Naive B cell (primary cell): Measurements from ENCODE around the gene PDYN. TPM values are rescaled to one million over a fixed set of nuclear protein-coding genes. Genes with fewer than 3 reads are reported as not detected.
A peak's percentile ranks its signal among the peaks of the same experiment; 100 is the strongest.

Experiments used
- ATAC-seq, 2 donors: fragments of 150-1000 bp; cut with Tn5 transposase; 2 replicates each; pipeline ENCODE4 v1.10.0; 2021; ENCODE audit warnings: low read depth in 2 of 2, mild to moderate bottlenecking in 2 of 2, moderate library complexity in 2 of 2
- DNase-seq: peaks from one replicate; pipeline ENCODE4 v3.0.0; 2022
- H3K27ac Mint-ChIP-seq, 6 donors: one replicate each; pipeline ENCODE4 v1.8.0; 2020 to 2022; ENCODE audit warnings: mild to moderate bottlenecking in 6 of 6, mixed read lengths in 6 of 6, moderate library complexity in 5 of 6, inconsistent platforms in 2 of 6
- H3K27me3 Mint-ChIP-seq, 3 donors: one replicate each; pipeline ENCODE4 v1.8.0; 2021 to 2022; ENCODE audit warnings: mixed read lengths in 3 of 3, mild to moderate bottlenecking in 1 of 3
- H3K36me3 Mint-ChIP-seq, 2 donors: one replicate each; pipeline ENCODE4 v1.8.0; 2020 to 2022; ENCODE audit warnings: mixed read lengths in 2 of 2, inconsistent platforms in 1 of 2, mild to moderate bottlenecking in 1 of 2
- H3K4me1 Mint-ChIP-seq, 3 donors: one replicate each; pipeline ENCODE4 v1.8.0; 2020 to 2022; ENCODE audit warnings: mixed read lengths in 3 of 3, inconsistent platforms in 1 of 3, mild to moderate bottlenecking in 1 of 3, moderate library complexity in 1 of 3
- H3K4me3 Mint-ChIP-seq, 8 donors: one replicate each; pipeline ENCODE4 v1.8.0; 2020 to 2022; ENCODE audit warnings: mild to moderate bottlenecking in 8 of 8, mixed read lengths in 8 of 8, moderate library complexity in 8 of 8, inconsistent platforms in 2 of 8
- H3K9me3 Mint-ChIP-seq, 7 donors: one replicate each; pipeline ENCODE4 v1.8.0; 2020 to 2022; ENCODE audit warnings: mixed read lengths in 7 of 7, mild to moderate bottlenecking in 5 of 7, inconsistent platforms in 2 of 7, moderate library complexity in 1 of 7
- polyA plus RNA-seq, 6 donors: library from polyadenylated mRNA; unstranded; fragments of 300-500 nt; fragmentation: Illumina TruSeq; gene quantifications; one replicate each; pipeline ENCODE4 v1.2.3, GENCODE V29; 2021; ENCODE audit warnings: low read depth in 6 of 6

PDYN gene
- polyA plus RNA-seq, 6 donors from 2014 or later, result not detected

DNA sequence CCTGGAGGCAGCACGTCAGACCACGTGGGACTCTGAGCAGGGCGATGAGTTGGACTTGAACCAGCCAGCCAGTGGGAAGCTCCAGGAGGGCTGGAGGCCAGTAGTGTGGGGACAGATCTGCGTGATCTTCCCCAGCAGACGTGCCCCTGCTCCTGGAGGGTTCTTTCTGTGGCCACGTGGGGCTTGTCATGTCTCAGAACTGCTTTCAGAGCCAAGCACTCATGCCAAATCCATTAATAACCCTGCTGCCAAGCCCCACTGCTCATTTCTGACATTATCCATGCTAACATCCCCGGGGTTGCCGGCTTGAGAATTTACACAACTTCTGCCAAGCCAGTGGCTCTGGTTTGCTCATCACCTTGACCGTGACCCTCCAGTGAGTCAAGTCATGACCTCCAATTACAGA, 60.4 kb downstream of the PDYN start:
- peaks cover 13 to 52% (median 16%) of the 10 kb centered on the region in 3 donors for H3K27me3 Mint-ChIP-seq
- no peak for DNase-seq

DNA sequence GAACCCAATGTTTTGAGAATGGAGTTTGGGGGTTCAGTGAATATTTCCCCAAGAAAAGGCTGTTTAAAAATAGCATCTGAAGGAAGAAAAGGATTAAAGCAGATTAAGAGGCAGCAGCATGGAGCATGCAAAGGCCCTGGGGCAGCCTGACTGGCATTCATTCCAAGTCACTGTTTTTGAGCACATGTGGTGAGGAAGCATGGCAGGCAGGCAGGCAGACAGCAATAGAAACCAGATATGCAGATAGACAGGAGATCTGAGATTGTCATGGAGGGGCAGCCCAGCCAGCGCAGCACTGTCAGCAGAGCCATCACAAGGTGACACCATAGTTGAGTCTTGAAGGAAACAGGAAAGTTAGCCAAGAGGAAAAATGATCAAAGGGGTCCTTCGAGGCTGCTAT, 60.9 kb downstream of the PDYN start:
- DNase-seq (no peak), ATAC-seq (no peak)
- H3K36me3 Mint-ChIP-seq, result no peaks in the 10 kb centered on the region
- no peaks in the 10 kb centered on the region for H3K9me3 Mint-ChIP-seq
- no peak overlapping the region for H3K4me3 Mint-ChIP-seq
- peaks cover 4 to 14% (median 10%) of the 10 kb centered on the region in 3 donors for H3K4me1 Mint-ChIP-seq
- no peak overlapping the region for H3K27ac Mint-ChIP-seq
- H3K27me3 Mint-ChIP-seq, result peaks cover 13 to 57% (median 16%) of the 10 kb centered on the region in 3 donors

More for the DNA sequence above, 60.4 kb downstream of the PDYN start:
- H3K4me3 Mint-ChIP-seq, result no peak overlapping the region
- H3K36me3 Mint-ChIP-seq, result peaks cover 0 to 4% of the 10 kb centered on the region in 2 donors
- H3K27ac Mint-ChIP-seq, result no peak overlapping the region
- H3K4me1 Mint-ChIP-seq, result peaks cover 0 to 12% (median 5%) of the 10 kb centered on the region in 3 donors
- no peak for ATAC-seq
- no peaks in the 10 kb centered on the region for H3K9me3 Mint-ChIP-seq

DNA sequence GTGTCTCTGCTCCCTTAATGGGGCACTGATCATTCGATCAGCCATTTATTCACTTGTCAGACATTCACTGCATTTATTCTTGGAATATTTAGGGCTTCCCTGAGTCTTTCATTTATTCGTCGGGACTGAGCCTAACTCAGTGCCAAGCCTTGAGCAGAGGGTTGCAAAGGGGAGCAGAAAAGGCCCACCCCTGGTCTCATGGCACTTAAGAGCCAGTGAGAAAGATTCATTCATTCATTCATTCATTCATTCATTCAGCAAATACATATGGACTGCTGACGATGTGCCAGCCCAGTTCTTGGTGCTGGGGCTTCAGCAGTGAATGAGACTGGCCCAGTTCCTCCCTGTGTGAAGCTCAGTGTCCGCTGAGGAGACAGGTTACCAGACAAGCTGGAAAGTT, 62.0 kb downstream of the PDYN start:
- H3K4me3 Mint-ChIP-seq, result no peak overlapping the region
- no peaks in the 10 kb centered on the region for H3K36me3 Mint-ChIP-seq

DNA sequence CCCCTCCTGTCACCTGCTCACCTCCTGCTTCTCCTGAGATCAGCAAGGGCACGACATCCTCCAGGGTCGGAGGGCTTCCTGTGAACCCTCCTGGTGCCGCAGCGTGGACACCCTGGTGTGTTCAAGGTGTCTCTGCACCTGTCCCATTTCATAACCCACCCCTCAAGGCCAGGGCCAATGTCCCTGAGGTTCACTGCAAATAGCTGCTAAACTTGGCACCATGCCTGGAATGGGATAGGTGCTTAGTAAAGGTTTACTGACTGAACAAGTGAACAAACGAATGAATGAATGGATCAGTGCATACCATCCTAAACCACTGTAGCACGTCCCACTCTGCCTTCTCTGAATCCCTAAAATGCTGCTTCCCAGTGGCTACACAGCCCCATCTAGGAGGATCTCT, 63.7 kb downstream of the PDYN start:
- no peaks in the 10 kb centered on the region for H3K9me3 Mint-ChIP-seq
- H3K36me3 Mint-ChIP-seq, result no peaks in the 10 kb centered on the region
- H3K27ac Mint-ChIP-seq, result peak overlapping the region in 1 of 6 donors; percentile 78
- no peak for ATAC-seq
- H3K4me1 Mint-ChIP-seq, result peaks cover 16 to 25% (median 21%) of the 10 kb centered on the region in 3 donors
- DNase-seq, result no peak
- H3K27me3 Mint-ChIP-seq, result peaks cover 13 to 49% (median 16%) of the 10 kb centered on the region in 3 donors
- H3K4me3 Mint-ChIP-seq, result no peak overlapping the region

More for the DNA sequence above, 62.0 kb downstream of the PDYN start:
- H3K27me3 Mint-ChIP-seq, result peaks cover 13 to 54% (median 16%) of the 10 kb centered on the region in 3 donors
- no peak for ATAC-seq
- no peak for DNase-seq
- no peak overlapping the region for H3K27ac Mint-ChIP-seq
- peaks cover 13 to 21% (median 21%) of the 10 kb centered on the region in 3 donors for H3K4me1 Mint-ChIP-seq
- no peaks in the 10 kb centered on the region for H3K9me3 Mint-ChIP-seq

DNA sequence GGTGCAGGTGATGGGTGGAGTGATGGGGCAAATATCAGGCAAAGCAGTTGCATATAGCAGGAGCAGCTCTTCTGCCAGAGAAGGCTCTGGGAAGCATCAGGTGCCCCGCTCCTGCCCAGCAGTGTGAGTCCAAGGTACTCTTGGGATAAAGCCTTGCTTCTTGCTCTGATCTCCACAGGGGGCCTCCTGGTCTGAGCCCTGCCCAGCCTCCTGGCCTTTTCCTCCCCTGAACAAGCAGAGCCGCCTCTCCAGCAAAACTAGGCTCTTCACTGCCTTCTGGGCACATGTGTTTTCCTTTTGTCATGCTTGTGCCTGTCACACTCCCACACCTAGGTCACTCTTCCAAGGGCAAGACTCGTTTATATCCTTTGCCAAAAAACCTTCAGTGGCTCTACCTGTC, 64.4 kb downstream of the PDYN start:
- H3K9me3 Mint-ChIP-seq, result no peaks in the 10 kb centered on the region
- H3K4me1 Mint-ChIP-seq, result peaks cover 16 to 25% (median 21%) of the 10 kb centered on the region in 3 donors
- H3K27ac Mint-ChIP-seq, result peak overlapping the region in 2 of 6 donors; percentile 31 to 87
- no peaks in the 10 kb centered on the region for H3K36me3 Mint-ChIP-seq
- H3K27me3 Mint-ChIP-seq, result peaks cover 13 to 44% (median 15%) of the 10 kb centered on the region in 3 donors
- no peak for ATAC-seq
- H3K4me3 Mint-ChIP-seq, result no peak overlapping the region
- no peak for DNase-seq

DNA sequence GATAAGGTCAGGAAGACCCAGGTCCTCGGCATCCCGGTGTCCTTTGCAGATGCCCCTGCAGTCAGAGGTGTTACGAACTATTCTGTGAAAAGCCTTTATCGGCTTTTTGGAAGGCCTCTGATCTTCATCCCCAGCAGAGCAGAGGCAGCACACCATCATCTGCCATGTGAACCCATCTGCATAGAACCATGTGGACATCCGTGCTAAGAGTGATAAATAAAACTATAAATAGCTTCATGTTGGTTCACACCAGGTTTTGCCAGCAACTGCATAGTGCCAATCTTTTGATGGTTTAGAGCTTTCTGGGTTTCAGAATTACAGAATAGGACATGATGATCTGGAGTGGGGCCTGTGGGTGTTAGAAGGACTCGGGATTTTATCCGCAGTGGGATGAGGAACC, 65.1 kb downstream of the PDYN start:
- Mint-ChIP-seq H3K27ac (peak overlapping the region in 1 of 6 donors; percentile 62), H3K27me3 (peaks cover 11 to 37% (median 13%) of the 10 kb centered on the region in 3 donors), H3K4me3 (no peak overlapping the region), H3K9me3 (no peaks in the 10 kb centered on the region), H3K36me3 (no peaks in the 10 kb centered on the region), H3K4me1 (peaks cover 16 to 25% (median 21%) of the 10 kb centered on the region in 3 donors)
- ATAC-seq (no peak), DNase-seq (no peak)

Other genes with a start within 250 kb of the PDYN start
- under 1 TPM in 4 of 6 donors, not detected in 2; 0.24 to 0.44 (median 0.26) TPM for gene SIRPA, start 98.7 kb downstream of the PDYN start, polyA plus RNA-seq
- 1 to 10 TPM; 3.3 to 8.7 (median 5.7) TPM for gene STK35, start 107.8 kb upstream of the PDYN start, polyA plus RNA-seq